BJ (cell line): ENCODE measurements around the gene PAM16. TPM values are rescaled to one million over a fixed set of nuclear protein-coding genes. Genes with fewer than 3 reads are reported as not detected.
A peak's percentile ranks its signal among the peaks of the same experiment; 100 is the strongest.

Experiments used
- CTCF ChIA-PET: fragments of 350-600 bp; formaldehyde crosslinking; extraction: SDS; loops from one replicate; lab custom pipeline; 2021; ENCODE audit warnings: antibody characterized with exemption, inconsistent platforms; lab: Yijun Ruan, JAX
- POLR2A ChIA-PET: fragments of 300-600 bp; sonication (Branson Sonifier 250); formaldehyde crosslinking; extraction: SDS; loops from one replicate; lab custom pipeline; 2021; ENCODE audit warnings: antibody characterized with exemption; lab: Charles Lee
- DNase-seq: peaks from one replicate; pipeline ENCODE4 v3.0.0-alpha.2; 2011; ENCODE audit warnings: low read depth
- H3K27me3 ChIP-seq: 2 replicates; pipeline ENCODE4 v1.6.0; 2011; ENCODE audit warnings: low read length; ENCODE audit not compliant: control insufficient read depth, insufficient read depth
- H3K36me3 ChIP-seq: 2 replicates; pipeline ENCODE4 v1.5.1; 2011; ENCODE audit warnings: low read length; ENCODE audit not compliant: control insufficient read depth, insufficient read depth
- H3K4me3 ChIP-seq: 2 replicates; pipeline ENCODE4 v1.5.1; 2011; ENCODE audit warnings: low read depth, mild to moderate bottlenecking, control low read depth, low read length
- CTCF ChIP-seq: IDR thresholded peaks from 2 replicates; pipeline ENCODE4 v1.5.1; 2011; ENCODE audit warnings: low read depth, mild to moderate bottlenecking, control low read depth, inconsistent platforms, low read length, moderate library complexity; ENCODE audit not compliant: insufficient read depth
- polyA plus RNA-seq: library from polyadenylated mRNA; depleted of rRNA; stranded (reverse); fragments of >200 nt; gene quantifications from 2 replicates; pipeline ENCODE4 v1.2.3, GENCODE V29; 2011

Gene PAM16
- polyA plus RNA-seq, 1 experiment = 44.2 TPM

DNA sequence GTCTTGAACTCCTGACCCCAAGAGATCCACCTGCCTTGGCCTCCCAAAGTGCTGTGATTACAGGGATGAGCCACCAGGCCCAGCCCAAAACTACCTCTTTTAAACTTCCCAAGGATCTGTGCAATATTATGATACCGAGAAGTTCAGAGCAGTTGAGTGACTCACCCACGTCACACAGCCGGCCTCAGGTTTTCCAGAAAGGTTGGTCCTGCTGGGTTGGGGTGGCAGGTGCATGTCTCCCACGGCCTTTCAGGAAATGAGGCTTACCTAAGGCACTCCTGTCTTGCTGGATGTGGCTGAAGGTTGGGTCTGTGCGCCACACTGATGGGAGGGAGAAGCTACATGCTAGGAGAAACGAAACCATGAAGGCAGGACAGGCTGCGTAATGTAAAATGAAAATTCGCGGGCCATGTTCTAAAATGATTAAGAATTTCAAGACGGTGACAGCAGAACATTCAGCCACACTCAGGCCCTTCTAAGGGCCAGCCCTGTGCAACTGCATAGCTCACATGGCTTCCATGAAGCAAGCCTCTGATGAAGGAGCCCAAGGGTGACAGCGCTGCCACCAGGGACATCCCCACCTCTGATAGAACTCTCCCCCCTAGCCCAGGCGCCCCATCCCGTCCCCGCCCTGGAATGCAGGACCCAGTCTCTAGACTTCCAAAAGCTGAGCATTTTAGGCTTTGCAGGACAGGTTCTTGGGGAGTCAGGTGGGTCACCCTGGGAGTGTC lies 41.9 kb downstream of the PAM16 start:
- TF ChIP-seq CTCF = no peak
- POLR2A ChIA-PET = no interaction called here
- Histone ChIP-seq H3K4me3 (no peak overlapping the region), H3K36me3 (no peaks in the 10 kb centered on the region), H3K27me3 (no peaks in the 10 kb centered on the region)
- no peak for DNase-seq
- CTCF ChIA-PET = interaction anchor here (0.6 to 8.2 kb wide), 18 partner anchors 8 to 96 kb away, joined by 3 to 106 read pairs (median 5); no protein-coding TSS in a partner anchor

DNA sequence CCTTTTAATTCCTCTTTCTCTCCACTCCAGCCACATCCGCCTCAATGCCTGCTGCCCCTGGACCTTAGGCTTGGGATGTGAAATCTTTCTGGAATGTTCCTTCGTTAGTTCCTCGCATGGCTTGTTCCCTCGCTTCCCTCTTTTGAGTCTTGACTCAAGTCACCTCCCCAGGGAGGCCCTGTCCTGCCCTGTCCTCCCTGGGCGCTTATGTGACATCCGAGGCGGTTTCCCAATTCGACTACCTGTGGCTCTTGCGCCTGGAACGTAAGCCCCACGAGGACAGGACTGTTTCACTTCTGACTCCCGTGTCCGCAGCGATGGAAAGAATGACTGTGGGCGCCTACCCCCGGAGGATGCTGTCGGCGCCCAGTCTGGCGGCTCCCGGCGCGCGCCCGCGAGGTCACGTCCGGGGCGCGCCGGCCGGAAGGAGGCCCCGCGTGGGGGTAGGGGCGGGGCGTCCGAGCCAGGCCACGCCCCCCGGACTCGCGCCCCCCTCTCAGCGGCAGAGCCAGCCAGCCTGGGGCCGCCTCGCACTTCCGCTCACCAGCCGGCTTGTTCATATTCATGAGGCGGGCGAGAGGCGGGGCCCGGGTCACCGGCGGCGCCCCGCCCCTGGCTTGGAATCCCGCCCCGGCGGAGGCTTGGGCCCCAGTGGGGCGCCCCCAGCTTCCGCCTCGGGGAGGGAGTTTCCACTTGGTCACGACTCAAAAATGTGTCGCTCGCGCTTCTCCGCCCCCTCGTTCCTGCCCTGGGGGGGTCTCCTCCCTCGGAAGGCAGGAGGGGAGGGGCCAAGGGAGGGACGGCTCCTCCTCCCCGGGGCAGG lies 43.7 kb downstream of the PAM16 start:
- Histone ChIP-seq H3K27me3 (no peaks in the 10 kb centered on the region), H3K36me3 (no peaks in the 10 kb centered on the region), H3K4me3 (peak overlapping the region; percentile 59)
- ChIA-PET POLR2A (interaction anchor here (0.6 kb wide), 1 partner anchor 10 kb away, joined by 5 read pairs; no protein-coding TSS in a partner anchor), CTCF (interaction anchor here (1.0 to 8.2 kb wide), 8 partner anchors 10 to 95 kb away, joined by 3 to 106 read pairs (median 6); partner anchors contain the start of gene TFAP4)
- peak; percentile 81 for DNase-seq
- TF ChIP-seq CTCF = no peak

GRCh38 chr16:4306470-4307214 lies 44.5 kb downstream of the PAM16 start:
- Histone ChIP-seq H3K4me3 (peak overlapping the region; percentile 59), H3K27me3 (no peaks in the 10 kb centered on the region), H3K36me3 (no peaks in the 10 kb centered on the region)
- CTCF ChIA-PET = interaction anchor here (0.7 to 8.2 kb wide), 6 partner anchors 8 to 343 kb away, joined by 3 to 106 read pairs (median 6); partner anchors contain the start of gene TFAP4
- no peak for DNase-seq
- POLR2A ChIA-PET = interaction anchor here (0.6 kb wide), 1 partner anchor 22 kb away, joined by 3 read pairs; no protein-coding TSS in a partner anchor
- TF ChIP-seq CTCF = no peak

DNA sequence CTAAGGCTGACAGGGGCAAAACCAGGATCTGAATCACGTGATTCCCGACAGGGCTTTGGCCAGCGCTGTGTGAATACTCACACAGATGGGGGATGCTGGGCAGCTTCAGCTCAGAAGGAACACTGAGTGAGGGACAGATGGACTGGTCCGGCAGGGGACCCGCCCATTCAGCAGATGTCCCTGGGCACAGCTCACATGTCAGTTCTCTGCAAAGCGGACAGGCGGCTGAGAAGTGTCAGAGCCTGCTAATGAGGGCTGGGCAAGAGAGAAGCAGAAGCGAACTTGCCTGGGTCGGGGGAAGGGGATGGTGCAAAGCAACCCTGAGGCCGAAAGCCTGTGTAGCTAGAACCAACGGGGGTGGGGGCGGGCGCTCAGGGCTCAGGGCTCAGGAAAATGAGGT lies 47.1 kb downstream of the PAM16 start:
- ChIA-PET CTCF (interaction anchor here (0.9 to 3.9 kb wide), 3 partner anchors 11 to 31 kb away, joined by 3 to 16 read pairs (median 6); partner anchors contain the start of gene TFAP4), POLR2A (interaction anchor here (0.5 kb wide), 1 partner anchor 30 kb away, joined by 4 read pairs; no protein-coding TSS in a partner anchor)
- H3K36me3 ChIP-seq = no peaks in the 10 kb centered on the region
- DNase-seq = no peak
- no peak overlapping the region for H3K4me3 ChIP-seq
- no peaks in the 10 kb centered on the region for H3K27me3 ChIP-seq
- TF ChIP-seq CTCF = no peak
